HG03196 (cell line): ENCODE data around the gene CEP131.

ENCODE experiments used
- ATAC-seq: cut with Tn5 transposase; IDR thresholded peaks from one replicate; pipeline ENCODE4 v1.9.1; 2021; ENCODE audit not compliant: unreplicated experiment

CEP131 gene

GRCh38 chr17:81189016-81189415 is 33.7 kb downstream of the CEP131 start:
- no peak for ATAC-seq

GRCh38 chr17:81188491-81188840 is 34.3 kb downstream of the CEP131 start:
- ATAC-seq = no peak

GRCh38 chr17:81187586-81188490 is 34.9 kb downstream of the CEP131 start:
- no peak for ATAC-seq

- no peak for ATAC-seq
Observed at GRCh38 chr17:81187120-81187519, 35.6 kb downstream of the CEP131 start.

- ATAC-seq = no peak
Observed at GRCh38 chr17:81186203-81186602, 36.6 kb downstream of the CEP131 start.

GRCh38 chr17:81184555-81184954 is 38.2 kb downstream of the CEP131 start:
- ATAC-seq = no peak

GRCh38 chr17:81183807-81184206 is 39.0 kb downstream of the CEP131 start:
- ATAC-seq = no peak

GRCh38 chr17:81183316-81183715 is 39.4 kb downstream of the CEP131 start:
- ATAC-seq = no peak

GRCh38 chr17:81182596-81182995 is 40.2 kb downstream of the CEP131 start:
- no peak for ATAC-seq

GRCh38 chr17:81181811-81182185 is 41.0 kb downstream of the CEP131 start:
- ATAC-seq = no peak

GRCh38 chr17:81180836-81181810 is 41.6 kb downstream of the CEP131 start:
- ATAC-seq = no peak

- ATAC-seq = no peak
Observed at GRCh38 chr17:81179861-81180260, 42.9 kb downstream of the CEP131 start.

- no peak for ATAC-seq
Observed at GRCh38 chr17:81179220-81179619, 43.5 kb downstream of the CEP131 start.

- ATAC-seq = no peak
Observed at GRCh38 chr17:81178136-81179091, 44.4 kb downstream of the CEP131 start.

GRCh38 chr17:81176666-81177065 is 46.1 kb downstream of the CEP131 start:
- ATAC-seq = no peak

GRCh38 chr17:81173762-81174155 is 49.0 kb downstream of the CEP131 start:
- ATAC-seq = no peak

- no peak for ATAC-seq
Observed at GRCh38 chr17:81173052-81173761, 49.6 kb downstream of the CEP131 start.

- no peak for ATAC-seq
Observed at GRCh38 chr17:81171941-81172340, 50.8 kb downstream of the CEP131 start.

GRCh38 chr17:81170727-81171494 is 51.9 kb downstream of the CEP131 start:
- no peak for ATAC-seq
